SK-N-SH (cell line): ENCODE results near the gene NDUFC1. TPM values are rescaled to one million over a fixed set of nuclear protein-coding genes. Genes with fewer than 3 reads are reported as not detected.
A peak's percentile ranks its signal among the peaks of the same experiment; 100 is the strongest.

Experiments used
- CTCF ChIA-PET: fragments of 300-600, 350-600 bp; formaldehyde crosslinking; extraction: SDS; loops from one replicate; lab custom pipeline; 2021; lab: Yijun Ruan, JAX
- POLR2A ChIA-PET: fragments of 350-600 bp; sonication (Branson Sonifier 250); formaldehyde crosslinking; extraction: SDS; loops from one replicate; lab custom pipeline; 2020; ENCODE audit warnings: antibody characterized with exemption, inconsistent platforms; lab: Yijun Ruan, JAX
- DNase-seq: peaks from one replicate; pipeline ENCODE4 v3.0.0; 2012
- H2AFZ ChIP-seq: fragments of 200-600 bp; sonication (generic); 2 replicates; pipeline ENCODE4 v1.8.1; 2016; ENCODE audit warnings: antibody characterized with exemption, mild to moderate bottlenecking, low read depth
- H3F3A ChIP-seq: fragments of 200-600 bp; sonication (generic); replicated peaks from 2 replicates; pipeline ENCODE3; 2016; ENCODE audit warnings: antibody characterized with exemption, mild to moderate bottlenecking; ENCODE audit not compliant: insufficient read depth
- H3K27ac ChIP-seq, 2 experiments: fragments of 200-500 bp in 1 of 2; fragments of 200-600 bp in 1 of 2; sonication (Bioruptor generic) in 1 of 2; sonication (generic), shearing (Covaris generic) in 1 of 2; 2 replicates each; pipeline versions ENCODE4 v1.5.1 to v1.6.1; 2014 to 2016; ENCODE audit warnings: low read depth in 2 of 2, inconsistent platforms in 1 of 2, low read length in 1 of 2, mild to moderate bottlenecking in 1 of 2, mixed read lengths in 1 of 2
- H3K27me3 ChIP-seq: fragments of 200-600 bp; sonication (generic), shearing (Covaris generic); 2 replicates; pipeline ENCODE4 v1.6.1; 2016; ENCODE audit warnings: mixed run types; ENCODE audit not compliant: insufficient read depth
- H3K36me3 ChIP-seq, 2 experiments: fragments of 200-500 bp in 1 of 2; fragments of 200-600 bp in 1 of 2; sonication (Bioruptor generic) in 1 of 2; sonication (generic) in 1 of 2; replicated peaks in 1 of 2; 2 replicates each; pipeline versions ENCODE3 to v1.5.1; 2014 to 2016; ENCODE audit warnings: low read length in 1 of 2, mild to moderate bottlenecking in 1 of 2; ENCODE audit not compliant: insufficient read depth in 2 of 2, control insufficient read depth in 1 of 2
- H3K4me1 ChIP-seq, 2 experiments: fragments of 200-500 bp in 1 of 2; fragments of 200-600 bp in 1 of 2; sonication (Bioruptor generic) in 1 of 2; sonication (generic), shearing (Covaris generic) in 1 of 2; 2 replicates each; pipeline versions ENCODE4 v1.5.1 to v1.6.1; 2014 to 2016; ENCODE audit warnings: low read depth in 1 of 2, low read length in 1 of 2, mixed run types in 1 of 2; ENCODE audit not compliant: insufficient read depth in 2 of 2, control insufficient read depth in 1 of 2
- H3K4me2 ChIP-seq: fragments of 200-600 bp; sonication (generic), shearing (Covaris generic); 2 replicates; pipeline ENCODE4 v1.6.1; 2017; ENCODE audit warnings: mixed run types
- H3K4me3 ChIP-seq, 2 experiments: fragments of 200-500 bp in 1 of 2; fragments of 200-600 bp in 1 of 2; sonication (Bioruptor generic) in 1 of 2; sonication (generic), shearing (Covaris generic) in 1 of 2; 2 replicates each; pipeline versions ENCODE4 v1.5.1 to v1.8.1; 2014 to 2016; ENCODE audit warnings: low read depth in 2 of 2, inconsistent platforms in 1 of 2, low read length in 1 of 2, mild to moderate bottlenecking in 1 of 2, mixed read lengths in 1 of 2, moderate library complexity in 1 of 2
- H3K79me2 ChIP-seq: fragments of 200-600 bp; sonication (generic); 2 replicates; pipeline ENCODE4 v1.8.1; 2017; ENCODE audit warnings: mild to moderate bottlenecking; ENCODE audit not compliant: insufficient read depth
- H3K9ac ChIP-seq: fragments of 200-600 bp; sonication (generic); 2 replicates; pipeline ENCODE4 v1.6.1; 2017; ENCODE audit warnings: mixed run types
- H3K9me2 ChIP-seq: fragments of 200-600 bp; sonication (generic); 2 replicates; pipeline ENCODE4 v1.6.1; 2017; ENCODE audit warnings: mixed run types
- H3K9me3 ChIP-seq: fragments of 200-600 bp; sonication (generic); 2 replicates; pipeline ENCODE4 v1.6.1; 2017; ENCODE audit warnings: mixed run types, mild to moderate bottlenecking, moderate library complexity
- H4K20me1 ChIP-seq: fragments of 200-600 bp; sonication (generic); 2 replicates; pipeline ENCODE4 v1.6.1; 2017; ENCODE audit warnings: mild to moderate bottlenecking, mixed run types; ENCODE audit not compliant: insufficient read depth
- CHD2 ChIP-seq: fragments of 150-350 bp; IDR thresholded peaks from 2 replicates; pipeline ENCODE4 v1.6.1; 2018; ENCODE audit warnings: low read length; ENCODE audit not compliant: partially characterized antibody
- FOSL2 ChIP-seq: IDR thresholded peaks from 2 replicates; pipeline ENCODE4 v1.4.0; 2012; ENCODE audit warnings: low read depth, mild to moderate bottlenecking, moderate library complexity, borderline replicate concordance
- FOXM1 ChIP-seq: IDR thresholded peaks from 2 replicates; pipeline ENCODE4 v1.4.0; 2012; ENCODE audit warnings: low read depth, mild to moderate bottlenecking
- JUND ChIP-seq: IDR thresholded peaks from 2 replicates; pipeline ENCODE4 v1.4.0; 2012
- MXI1 ChIP-seq: IDR thresholded peaks from 2 replicates; pipeline ENCODE4 v1.6.1; 2012; ENCODE audit warnings: mild to moderate bottlenecking, low read depth, low read length, improper control_type of control experiment
- NRF1 ChIP-seq: IDR thresholded peaks from 2 replicates; pipeline ENCODE4 v1.6.1; 2012; ENCODE audit warnings: low read depth, mild to moderate bottlenecking, low read length
- PBX3 ChIP-seq: IDR thresholded peaks from 2 replicates; pipeline ENCODE4; 2012
- RAD21 ChIP-seq: IDR thresholded peaks from 2 replicates; pipeline ENCODE4 v1.6.1; 2012; ENCODE audit warnings: mild to moderate bottlenecking, low read length
- REST ChIP-seq: IDR thresholded peaks from 2 replicates; pipeline ENCODE4 v1.6.1; 2012; ENCODE audit warnings: mild to moderate bottlenecking, low read depth, low read length, moderate library complexity
- RXRA ChIP-seq: IDR thresholded peaks from 2 replicates; pipeline ENCODE4 v1.4.0; 2012; ENCODE audit warnings: low read depth, mild to moderate bottlenecking, borderline replicate concordance
- TCF12 ChIP-seq: IDR thresholded peaks from 2 replicates; pipeline ENCODE4 v1.4.0; 2012
- WGBS: methylation state at CpG from one replicate; pipeline ENCODE4 v1.1.6; 2017; ENCODE audit warnings: low lambda C conversion rate; 5-methylcytosine and 5-hydroxymethylcytosine counted together
- polyA plus RNA-seq, 3 experiments: library from polyadenylated mRNA; depleted of rRNA; stranded (reverse); fragments of >200 nt; gene quantifications; 2 replicates each; pipeline ENCODE4 v1.2.3, GENCODE V29; 2012
- TF ChIP-seq, protein P1 (sequence below): fragments of 200-600 bp; sonication (generic); IDR thresholded peaks from 2 replicates; pipeline ENCODE4 v1.6.1; 2017; ENCODE audit warnings: antibody characterized with exemption, mild to moderate bottlenecking, moderate library complexity
- TF ChIP-seq, protein P2 (sequence below): IDR thresholded peaks from 2 replicates; pipeline ENCODE4 v1.4.0; 2012; ENCODE audit warnings: low read depth, borderline replicate concordance
- TF ChIP-seq, protein P3 (sequence below): IDR thresholded peaks from 2 replicates; pipeline ENCODE4 v1.4.0; 2012; ENCODE audit warnings: low read depth

The NDUFC1 gene
- polyA plus RNA-seq, 1 of the 3 experiments (the other 2 are of a cell fraction), result 101 TPM

DNA sequence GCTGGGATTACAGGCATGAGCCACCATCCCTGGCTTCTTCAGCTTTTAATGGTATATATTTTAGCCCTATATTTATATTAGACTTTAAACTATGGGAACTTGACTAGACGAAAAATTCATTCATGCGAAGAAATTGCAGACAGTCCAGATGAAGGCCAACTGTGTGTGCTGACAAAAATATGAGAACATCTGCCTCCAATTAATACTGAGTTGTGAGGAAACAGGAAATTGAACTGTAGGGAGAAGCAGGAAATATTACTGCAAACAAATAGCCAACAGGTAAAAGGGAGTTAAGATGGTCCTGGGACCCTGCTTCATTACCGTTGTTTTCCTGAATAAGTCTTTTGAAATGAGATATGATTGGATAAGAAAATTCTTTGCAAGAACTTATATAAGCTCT lies 48.6 kb downstream of the NDUFC1 start:
- DNase-seq, result peak; percentile 28
- Histone ChIP-seq H3K9ac (no peak overlapping the region), H3K4me2 (no peak overlapping the region), H3K27ac (peak overlapping the region; percentile 51 to 74), H3K4me1 (peaks cover 4 to 13% of the 10 kb centered on the region in 2 experiments), H3F3A (peaks cover 11% of the 10 kb centered on the region), H3K27me3 (no peaks in the 10 kb centered on the region), H3K9me2 (no peaks in the 10 kb centered on the region), H3K4me3 (no peak overlapping the region), H4K20me1 (no peaks in the 10 kb centered on the region), H2AFZ (peak overlapping the region; percentile 38), H3K79me2 (no peaks in the 10 kb centered on the region), H3K36me3 (no peaks in the 10 kb centered on the region), H3K9me3 (no peaks in the 10 kb centered on the region)
- TF ChIP-seq NRF1 (no peak), TCF12 (peak; percentile 87)
- 65% methylated on average over 3 of the region's 3 CpGs for WGBS
- CTCF ChIA-PET, result interaction anchor here (1.1 to 2.9 kb wide), 2 partner anchors 12 to 42 kb away, joined by 4 to 11 read pairs; no protein-coding TSS in a partner anchor
- POLR2A ChIA-PET, result no interaction called here

DNA sequence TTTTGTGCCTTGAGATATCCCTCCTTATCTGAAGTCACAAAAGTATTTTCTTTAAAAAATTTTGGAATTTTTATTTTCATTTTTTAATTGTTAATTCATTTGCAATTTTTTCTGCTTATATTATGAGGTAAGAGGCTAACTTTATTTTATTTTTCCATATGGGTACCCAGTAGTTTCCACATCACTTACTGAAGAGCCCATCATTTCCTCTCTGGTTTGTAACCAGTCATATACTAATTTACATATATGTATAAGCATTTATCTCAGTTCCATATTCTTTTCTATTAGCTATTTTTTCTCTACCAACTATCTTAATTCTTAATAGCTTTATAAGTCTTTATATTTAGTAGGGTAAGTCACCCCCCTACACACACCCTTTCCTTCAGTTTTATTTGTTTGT lies 49.2 kb downstream of the NDUFC1 start:
- H3K9me2 ChIP-seq, result no peaks in the 10 kb centered on the region
- POLR2A ChIA-PET, result interaction anchor here (0.5 kb wide), 1 partner anchor 41 kb away, joined by 3 read pairs; no protein-coding TSS in a partner anchor
- no peak overlapping the region for H3K4me3 ChIP-seq
- H3K36me3 ChIP-seq, result no peaks in the 10 kb centered on the region
- CTCF ChIA-PET, result interaction anchor here (2.9 kb wide), 1 partner anchor 43 kb away, joined by 11 read pairs; no protein-coding TSS in a partner anchor
- no peaks in the 10 kb centered on the region for H3K79me2 ChIP-seq
- no peak overlapping the region for H3K4me2 ChIP-seq
- no peaks in the 10 kb centered on the region for H3K27me3 ChIP-seq
- peaks cover 15% of the 10 kb centered on the region for H3F3A ChIP-seq
- TF ChIP-seq PBX3, result no peak
- TF ChIP-seq, protein P1, sequence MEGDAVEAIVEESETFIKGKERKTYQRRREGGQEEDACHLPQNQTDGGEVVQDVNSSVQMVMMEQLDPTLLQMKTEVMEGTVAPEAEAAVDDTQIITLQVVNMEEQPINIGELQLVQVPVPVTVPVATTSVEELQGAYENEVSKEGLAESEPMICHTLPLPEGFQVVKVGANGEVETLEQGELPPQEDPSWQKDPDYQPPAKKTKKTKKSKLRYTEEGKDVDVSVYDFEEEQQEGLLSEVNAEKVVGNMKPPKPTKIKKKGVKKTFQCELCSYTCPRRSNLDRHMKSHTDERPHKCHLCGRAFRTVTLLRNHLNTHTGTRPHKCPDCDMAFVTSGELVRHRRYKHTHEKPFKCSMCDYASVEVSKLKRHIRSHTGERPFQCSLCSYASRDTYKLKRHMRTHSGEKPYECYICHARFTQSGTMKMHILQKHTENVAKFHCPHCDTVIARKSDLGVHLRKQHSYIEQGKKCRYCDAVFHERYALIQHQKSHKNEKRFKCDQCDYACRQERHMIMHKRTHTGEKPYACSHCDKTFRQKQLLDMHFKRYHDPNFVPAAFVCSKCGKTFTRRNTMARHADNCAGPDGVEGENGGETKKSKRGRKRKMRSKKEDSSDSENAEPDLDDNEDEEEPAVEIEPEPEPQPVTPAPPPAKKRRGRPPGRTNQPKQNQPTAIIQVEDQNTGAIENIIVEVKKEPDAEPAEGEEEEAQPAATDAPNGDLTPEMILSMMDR, result no peak
- TF ChIP-seq RAD21, result no peak
- TF ChIP-seq REST, result no peak
- TF ChIP-seq MXI1, result no peak
- no peak for TF ChIP-seq FOXM1
- no peak for TF ChIP-seq JUND
- TF ChIP-seq RXRA, result no peak
- TF ChIP-seq FOSL2, result no peak
- TF ChIP-seq, protein P2, sequence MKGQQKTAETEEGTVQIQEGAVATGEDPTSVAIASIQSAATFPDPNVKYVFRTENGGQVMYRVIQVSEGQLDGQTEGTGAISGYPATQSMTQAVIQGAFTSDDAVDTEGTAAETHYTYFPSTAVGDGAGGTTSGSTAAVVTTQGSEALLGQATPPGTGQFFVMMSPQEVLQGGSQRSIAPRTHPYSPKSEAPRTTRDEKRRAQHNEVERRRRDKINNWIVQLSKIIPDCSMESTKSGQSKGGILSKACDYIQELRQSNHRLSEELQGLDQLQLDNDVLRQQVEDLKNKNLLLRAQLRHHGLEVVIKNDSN, result no peak
- TF ChIP-seq, protein P3, sequence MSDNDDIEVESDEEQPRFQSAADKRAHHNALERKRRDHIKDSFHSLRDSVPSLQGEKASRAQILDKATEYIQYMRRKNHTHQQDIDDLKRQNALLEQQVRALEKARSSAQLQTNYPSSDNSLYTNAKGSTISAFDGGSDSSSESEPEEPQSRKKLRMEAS, result no peak
- no peak for TF ChIP-seq CHD2
- H3K4me1 ChIP-seq, result peaks cover 7 to 13% of the 10 kb centered on the region in 2 experiments
- no peaks in the 10 kb centered on the region for H3K9me3 ChIP-seq
- H3K9ac ChIP-seq, result no peak overlapping the region
- no peaks in the 10 kb centered on the region for H4K20me1 ChIP-seq
- DNase-seq, result no peak
- no peak overlapping the region; the same call in 1 of the 2 replicates for H2AFZ ChIP-seq
- H3K27ac ChIP-seq, result no peak overlapping the region
